Spleen (tissue), 11 donors: ENCODE measurements around the gene GRB10. TPM values are rescaled to one million over a fixed set of nuclear protein-coding genes. Genes with fewer than 3 reads are reported as not detected.

Source experiments
- DNase-seq: peaks from one replicate; pipeline ENCODE4 v3.0.0-alpha.2; 2020
- H3K27ac ChIP-seq, 8 donors: fragments of 200-600 bp; sonication (generic) in 7 of 8; 1 replicate in 4 of 8; 2 replicates in 4 of 8; pipeline versions ENCODE4 v1.5.0 to v1.8.0; 2016 to 2021; ENCODE audit warnings: inconsistent platforms in 4 of 8, mild to moderate bottlenecking in 4 of 8, moderate library complexity in 1 of 8
- H3K27me3 ChIP-seq, 7 donors: fragments of 200-600 bp; sonication (generic) in 6 of 7; replicated peaks in 1 of 7; 1 replicate in 4 of 7; 2 replicates in 3 of 7; pipeline versions ENCODE4 v1.5.0 to v1.8.0; 2016 to 2021; ENCODE audit warnings: inconsistent platforms in 3 of 7, mild to moderate bottlenecking in 1 of 7
- H3K36me3 ChIP-seq, 6 donors: fragments of 200-600 bp; sonication (generic) in 5 of 6; 1 replicate in 4 of 6; 2 replicates in 2 of 6; pipeline versions ENCODE4 v1.5.0 to v1.8.0; 2016 to 2021; ENCODE audit warnings: inconsistent platforms in 2 of 6
- H3K4me1 ChIP-seq, 6 donors: fragments of 200-600 bp; sonication (generic) in 5 of 6; 1 replicate in 3 of 6; 2 replicates in 3 of 6; pipeline versions ENCODE4 v1.5.0 to v1.8.0; 2016 to 2021; ENCODE audit warnings: inconsistent platforms in 3 of 6
- H3K4me3 ChIP-seq, 8 donors: fragments of 200-600 bp; sonication (generic) in 7 of 8; 1 replicate in 4 of 8; 2 replicates in 4 of 8; pipeline versions ENCODE4 v1.5.0 to v1.8.0; 2016 to 2021; ENCODE audit warnings: inconsistent platforms in 4 of 8, mild to moderate bottlenecking in 4 of 8, moderate library complexity in 2 of 8
- H3K9me3 ChIP-seq, 8 donors: fragments of 200-600 bp; sonication (generic) in 7 of 8; 1 replicate in 4 of 8; 2 replicates in 4 of 8; pipeline versions ENCODE4 v1.5.0 to v1.8.0; 2016 to 2021; ENCODE audit warnings: inconsistent platforms in 4 of 8
- CTCF ChIP-seq, 11 experiments: fragments of 200-600 bp in 7 of 11; fragments of 450-650 bp in 4 of 11; sonication (generic) in 4 of 11; IDR thresholded peaks in 8 of 11; conservative IDR thresholded peaks in 3 of 11; 1 replicate in 7 of 11; 2 replicates in 4 of 11; pipeline versions ENCODE4 v1.4.0 to v1.8.0; 2016 to 2021; ENCODE audit warnings: antibody characterized with exemption in 11 of 11, inconsistent platforms in 4 of 11, mild to moderate bottlenecking in 1 of 11
- POLR2A ChIP-seq, 3 donors: fragments of 450-650 bp; IDR thresholded peaks; one replicate each; pipeline ENCODE4 v1.5.1; 2017; ENCODE audit warnings: antibody characterized with exemption in 3 of 3, mild to moderate bottlenecking in 1 of 3
- POLR2AphosphoS5 ChIP-seq, 3 donors: sonication (generic); formaldehyde crosslinking; IDR thresholded peaks; one replicate each; pipeline ENCODE4 v1.5.1; 2017; ENCODE audit warnings: antibody characterized with exemption in 3 of 3
- WGBS, 5 donors: extraction: QIAGEN DNeasy Blood & Tissue Kit in 3 of 5; methylation state at CpG; one replicate each; pipeline versions ENCODE4 v1.1.5 to v1.1.7; 2013 to 2018; 5-methylcytosine and 5-hydroxymethylcytosine counted together
- intact Hi-C: fragments of 100-400 bp; cut with DNase I; formaldehyde crosslinking; loops from one replicate; pipeline ENCODE4 v1.15.0; 2023; ENCODE audit warnings: low total_unique reads
- polyA plus RNA-seq, 3 donors: library from polyadenylated mRNA; stranded (reverse); fragments of 200-250 nt; gene quantifications; one replicate each; pipeline ENCODE4 v1.2.1, GENCODE V29; 2013
- total RNA-seq, 7 donors: library from RNA; depleted of rRNA in 3 of 7; stranded (reverse); fragments of >200 nt in 3 of 7; fragmentation: NEBNext Ultra II Directional in 4 of 7; extraction: Animal tissue kit (Norgen Biotek cat#: 25700) in 4 of 7; gene quantifications; one replicate each; pipeline versions ENCODE4 v1.1.0 to v1.2.1, GENCODE V29; 2016 to 2021
- donor health status: healthy with polysubstance abuse.
- donor health status: DM: no; HTN: no; CAD: no; lungs with moderate emphysema.
- donor health status: DM: no; HTN: no; CAD: no.
- donor health status: Bipolar disorder and iron deficiency.
- donor health status: healthy.
- donor health status: DM: no; HTN: no; CAD: no.
- donor health status: DM: yes; HTN: yes; CAD: no.

GRB10 gene
- total and polyA plus RNA-seq, 10 donors: 11.3 to 159 (median 115) TPM

DNA sequence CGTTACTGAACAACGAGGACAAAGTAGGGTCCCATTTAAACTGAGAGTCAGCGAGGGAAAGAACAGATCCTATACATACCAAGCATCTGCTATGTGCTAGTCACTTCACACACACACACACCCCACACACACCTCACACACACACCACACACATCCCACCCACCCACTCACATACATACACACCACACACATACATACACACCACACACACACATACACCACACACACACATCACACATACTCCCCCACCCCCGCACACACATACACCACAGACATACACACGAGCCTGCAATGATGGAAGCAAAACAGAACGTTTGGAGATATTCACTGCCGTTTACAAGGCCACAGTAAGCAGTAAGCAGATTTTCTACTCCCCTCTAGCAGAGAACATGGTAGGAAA lies 607 bp upstream of the GRB10 start:
- Histone ChIP-seq H3K4me1 (peaks cover 4 to 74% (median 25%) of the 10 kb centered on the region in 6 donors), H3K9me3 (peaks cover 0 to 14% (median under 1%) of the 10 kb centered on the region in 8 donors), H3K27me3 (peaks cover 0 to 21% (median 5%) of the 10 kb centered on the region in 7 donors), H3K27ac (peak overlapping the region in 1 of 8 donors; percentile 46), H3K4me3 (peak overlapping the region in 4 of 8 donors; percentile 47 to 70 (median 54)), H3K36me3 (no peaks in the 10 kb centered on the region)
- intact Hi-C loops: no loop called here
- TF ChIP-seq CTCF (IDR thresholded peaks at IDR 0.05 in 8 of 11, conservative IDR thresholded peaks at IDR 0.05 in 3 of 11): no peak
- TF ChIP-seq POLR2AphosphoS5 (IDR thresholded peaks at IDR 0.05): no peak
- TF ChIP-seq POLR2A (IDR thresholded peaks at IDR 0.05): no peak
- WGBS, 5 donors: 49 to 67% (median 64%) methylated on average over 7 of the region's 7 CpGs
- no peak for DNase-seq

- TF ChIP-seq CTCF (IDR thresholded peaks at IDR 0.05 in 8 of 11, conservative IDR thresholded peaks at IDR 0.05 in 3 of 11) (no peak), POLR2A (IDR thresholded peaks at IDR 0.05) (no peak), POLR2AphosphoS5 (IDR thresholded peaks at IDR 0.05) (peak in 1 of 3 donors; percentile 12)
- Histone ChIP-seq H3K4me1 (peaks cover 4 to 63% (median 21%) of the 10 kb centered on the region in 6 donors), H3K36me3 (no peaks in the 10 kb centered on the region), H3K4me3 (peak overlapping the region in 5 of 8 donors; percentile 10 to 70 (median 54)), H3K27ac (peak overlapping the region in 2 of 8 donors; percentile 2 to 46), H3K9me3 (peaks cover 0 to under 1% (median 0%) of the 10 kb centered on the region in 8 donors), H3K27me3 (peaks cover 0 to 21% (median 5%) of the 10 kb centered on the region in 7 donors)
- DNase-seq: no peak
- intact Hi-C loops: no loop called here
- 55 to 74% (median 67%) methylated on average over 41 to 49 of the region's 49 CpGs for WGBS, 5 donors
Observed at GRCh38 chr7:50781381-50782293, 1.1 kb downstream of the GRB10 start.

GRCh38 chr7:50780436-50780835 lies 2.3 kb downstream of the GRB10 start:
- TF ChIP-seq POLR2AphosphoS5 (IDR thresholded peaks at IDR 0.05): no peak
- no peak for TF ChIP-seq CTCF (IDR thresholded peaks at IDR 0.05 in 8 of 11, conservative IDR thresholded peaks at IDR 0.05 in 3 of 11)
- TF ChIP-seq POLR2A (IDR thresholded peaks at IDR 0.05): no peak
- no peak for DNase-seq
- Histone ChIP-seq H3K4me3 (no peak overlapping the region), H3K36me3 (no peaks in the 10 kb centered on the region), H3K27ac (no peak overlapping the region), H3K9me3 (no peaks in the 10 kb centered on the region), H3K27me3 (peaks cover 0 to 21% (median 5%) of the 10 kb centered on the region in 7 donors), H3K4me1 (peaks cover 4 to 64% (median 25%) of the 10 kb centered on the region in 6 donors)
- intact Hi-C loops: no loop called here
- 84 to 95% (median 90%) methylated on average over 3 of the region's 3 CpGs for WGBS, 5 donors

DNA sequence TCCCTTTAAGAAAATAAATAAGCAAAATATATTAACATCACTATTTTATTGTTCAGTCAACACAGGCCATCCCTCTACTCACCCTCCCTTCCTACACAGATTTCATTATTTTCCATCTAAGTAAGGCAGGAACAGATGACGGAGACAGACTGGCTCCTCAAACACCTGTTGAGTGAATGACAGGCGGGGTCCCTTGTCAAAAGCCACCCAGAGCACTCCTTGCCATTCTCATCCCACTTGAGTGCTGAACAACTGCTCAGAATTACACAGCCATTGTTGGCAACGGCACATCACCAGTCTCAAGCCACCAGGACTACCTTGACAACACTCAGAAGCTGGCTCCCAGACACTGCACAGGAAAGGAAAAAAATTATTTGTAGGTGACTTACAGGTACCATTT lies 3.3 kb downstream of the GRB10 start:
- intact Hi-C loops: no loop called here
- no peak for DNase-seq
- TF ChIP-seq POLR2A (IDR thresholded peaks at IDR 0.05) (no peak), CTCF (IDR thresholded peaks at IDR 0.05 in 8 of 11, conservative IDR thresholded peaks at IDR 0.05 in 3 of 11) (no peak), POLR2AphosphoS5 (IDR thresholded peaks at IDR 0.05) (no peak)
- WGBS, 5 donors: 86 to 98% (median 88%) methylated on average over 3 of the region's 3 CpGs
- Histone ChIP-seq H3K36me3 (no peaks in the 10 kb centered on the region), H3K27me3 (peaks cover 0 to 21% (median 5%) of the 10 kb centered on the region in 7 donors), H3K9me3 (no peaks in the 10 kb centered on the region), H3K27ac (no peak overlapping the region), H3K4me1 (peaks cover 4 to 56% (median 26%) of the 10 kb centered on the region in 6 donors), H3K4me3 (no peak overlapping the region)
